DOHH2 (cell line): ENCODE data around the gene PIGL.
"Not testable (repeated sequence)": the region's sequence is repeated elsewhere in the genome, so short reads cannot be mapped to it uniquely, and the experiment has no call there.

ENCODE experiments used
- H3F3A ChIP-seq: fragments of 200-600 bp; sonication (generic), shearing (Covaris generic); 2 replicates; pipeline ENCODE4 v1.6.0; 2016; ENCODE audit warnings: antibody characterized with exemption, mild to moderate bottlenecking; ENCODE audit not compliant: control insufficient read depth, insufficient read depth
- H3K27ac ChIP-seq: fragments of 200-600 bp; sonication (generic); 2 replicates; pipeline ENCODE4 v1.5.1; 2014; ENCODE audit warnings: low read depth, mild to moderate bottlenecking, low read length, moderate library complexity
- H3K27me3 ChIP-seq: fragments of 200-600 bp; sonication (generic); 2 replicates; pipeline ENCODE4 v1.6.1; 2014; ENCODE audit warnings: mild to moderate bottlenecking, low read length, mixed read lengths; ENCODE audit not compliant: control insufficient read depth
- H3K36me3 ChIP-seq: fragments of 200-600 bp; sonication (generic); 2 replicates; pipeline ENCODE4 v1.6.1; 2014; ENCODE audit warnings: mild to moderate bottlenecking, low read length, moderate library complexity, mixed read lengths; ENCODE audit not compliant: control insufficient read depth
- H3K4me1 ChIP-seq: fragments of 200-600 bp; sonication (generic); 2 replicates; pipeline ENCODE4 v1.6.1; 2014; ENCODE audit warnings: mild to moderate bottlenecking, low read length, mixed read lengths; ENCODE audit not compliant: control insufficient read depth
- H3K4me2 ChIP-seq: fragments of 200-600 bp; sonication (generic); 2 replicates; pipeline ENCODE4 v1.6.0; 2014; ENCODE audit warnings: mild to moderate bottlenecking, low read length, moderate library complexity
- H3K4me3 ChIP-seq: fragments of 200-600 bp; sonication (generic); 2 replicates; pipeline ENCODE4 v1.5.1; 2014; ENCODE audit warnings: mild to moderate bottlenecking, low read length, mixed read lengths
- H3K79me2 ChIP-seq: fragments of 200-600 bp; sonication (generic); 2 replicates; pipeline ENCODE4 v1.6.1; 2014; ENCODE audit warnings: mild to moderate bottlenecking, low read length, mixed read lengths; ENCODE audit not compliant: control insufficient read depth
- H3K9me2 ChIP-seq: fragments of 200-600 bp; sonication (generic); replicated peaks from 2 replicates; pipeline ENCODE4 v1.6.1; 2014; ENCODE audit warnings: mild to moderate bottlenecking, low read length, mixed read lengths; ENCODE audit not compliant: control insufficient read depth
- H3K9me3 ChIP-seq: fragments of 200-600 bp; sonication (generic); 2 replicates; pipeline ENCODE4 v1.6.1; 2014; ENCODE audit warnings: antibody characterized with exemption, low read length, mixed read lengths; ENCODE audit not compliant: control insufficient read depth, insufficient read depth
- H4K20me1 ChIP-seq: fragments of 200-600 bp; sonication (generic); 2 replicates; pipeline ENCODE4 v1.6.0; 2014; ENCODE audit warnings: low read depth, mild to moderate bottlenecking, antibody characterized with exemption, low read length, moderate library complexity; ENCODE audit not compliant: control insufficient read depth, insufficient read depth
- CTCF ChIP-seq: fragments of 200-600 bp; sonication (generic); IDR thresholded peaks from one replicate; pipeline ENCODE4 v1.5.1; 2014; ENCODE audit warnings: antibody characterized with exemption, mild to moderate bottlenecking, low read depth, low read length; ENCODE audit not compliant: poor library complexity, severe bottlenecking
- EZH2phosphoT487 ChIP-seq: fragments of 200-600 bp; sonication (generic); IDR thresholded peaks from 2 replicates; pipeline ENCODE4 v1.6.1; 2017; ENCODE audit warnings: borderline replicate concordance, mild to moderate bottlenecking, antibody characterized with exemption, low read length, moderate library complexity, mixed read lengths

The PIGL gene

GRCh38 chr17:16294560-16294959 lies 77.5 kb downstream of the PIGL start:
- no peaks in the 10 kb centered on the region for H3K36me3 ChIP-seq
- no peaks in the 10 kb centered on the region for H3K9me2 ChIP-seq
- no peaks in the 10 kb centered on the region for H3K79me2 ChIP-seq
- H3K4me3 ChIP-seq = no peak overlapping the region
- no peak overlapping the region for H3K27ac ChIP-seq
- H3K4me1 ChIP-seq = peaks cover 10% of the 10 kb centered on the region
- no peaks in the 10 kb centered on the region for H4K20me1 ChIP-seq
- TF ChIP-seq EZH2phosphoT487 (no peak), CTCF (no peak)
- no peaks in the 10 kb centered on the region for H3K27me3 ChIP-seq
- H3F3A ChIP-seq = no peaks in the 10 kb centered on the region
- H3K4me2 ChIP-seq = no peak overlapping the region
- no peaks in the 10 kb centered on the region for H3K9me3 ChIP-seq

GRCh38 chr17:16296072-16296471 lies 79.1 kb downstream of the PIGL start:
- not testable (repeated sequence) for H3K27me3 ChIP-seq, H3K4me3 ChIP-seq, H3K36me3 ChIP-seq, H3K79me2 ChIP-seq, H4K20me1 ChIP-seq, H3F3A ChIP-seq, H3K9me2 ChIP-seq, H3K27ac ChIP-seq, H3K4me1 ChIP-seq, H3K4me2 ChIP-seq, H3K9me3 ChIP-seq

- Histone ChIP-seq H3K4me1 (no peaks in the 10 kb centered on the region), H3K79me2 (no peaks in the 10 kb centered on the region), H3K9me3 (no peaks in the 10 kb centered on the region), H3K4me2 (no peak overlapping the region), H3K27me3 (no peaks in the 10 kb centered on the region), H3K36me3 (no peaks in the 10 kb centered on the region), H3F3A (no peaks in the 10 kb centered on the region), H3K9me2 (no peaks in the 10 kb centered on the region), H3K4me3 (no peak overlapping the region), H4K20me1 (no peaks in the 10 kb centered on the region), H3K27ac (no peak overlapping the region)
- TF ChIP-seq CTCF = no peak
- TF ChIP-seq EZH2phosphoT487 = no peak
Observed at GRCh38 chr17:16297367-16298139, 80.5 kb downstream of the PIGL start.

- Histone ChIP-seq H3K4me2 (no peak overlapping the region), H3K27ac (no peak overlapping the region), H3K9me2 (no peaks in the 10 kb centered on the region), H3K27me3 (no peaks in the 10 kb centered on the region), H4K20me1 (no peaks in the 10 kb centered on the region), H3K4me1 (no peaks in the 10 kb centered on the region), H3K36me3 (no peaks in the 10 kb centered on the region), H3K4me3 (no peak overlapping the region), H3K79me2 (no peaks in the 10 kb centered on the region), H3F3A (no peaks in the 10 kb centered on the region), H3K9me3 (no peaks in the 10 kb centered on the region)
- no peak for TF ChIP-seq EZH2phosphoT487
- no peak for TF ChIP-seq CTCF
Observed at GRCh38 chr17:16298140-16298662, 81.2 kb downstream of the PIGL start.
